Measurements from ENCODE around the gene LRFN5. TPM values are rescaled to one million over a fixed set of nuclear protein-coding genes. Genes with fewer than 3 reads are reported as not detected.
"Not testable (repeated sequence)": the region's sequence is repeated elsewhere in the genome, so short reads cannot be mapped to it uniquely, and the experiment has no call there.

Gene LRFN5
- not detected for total RNA-seq

DNA sequence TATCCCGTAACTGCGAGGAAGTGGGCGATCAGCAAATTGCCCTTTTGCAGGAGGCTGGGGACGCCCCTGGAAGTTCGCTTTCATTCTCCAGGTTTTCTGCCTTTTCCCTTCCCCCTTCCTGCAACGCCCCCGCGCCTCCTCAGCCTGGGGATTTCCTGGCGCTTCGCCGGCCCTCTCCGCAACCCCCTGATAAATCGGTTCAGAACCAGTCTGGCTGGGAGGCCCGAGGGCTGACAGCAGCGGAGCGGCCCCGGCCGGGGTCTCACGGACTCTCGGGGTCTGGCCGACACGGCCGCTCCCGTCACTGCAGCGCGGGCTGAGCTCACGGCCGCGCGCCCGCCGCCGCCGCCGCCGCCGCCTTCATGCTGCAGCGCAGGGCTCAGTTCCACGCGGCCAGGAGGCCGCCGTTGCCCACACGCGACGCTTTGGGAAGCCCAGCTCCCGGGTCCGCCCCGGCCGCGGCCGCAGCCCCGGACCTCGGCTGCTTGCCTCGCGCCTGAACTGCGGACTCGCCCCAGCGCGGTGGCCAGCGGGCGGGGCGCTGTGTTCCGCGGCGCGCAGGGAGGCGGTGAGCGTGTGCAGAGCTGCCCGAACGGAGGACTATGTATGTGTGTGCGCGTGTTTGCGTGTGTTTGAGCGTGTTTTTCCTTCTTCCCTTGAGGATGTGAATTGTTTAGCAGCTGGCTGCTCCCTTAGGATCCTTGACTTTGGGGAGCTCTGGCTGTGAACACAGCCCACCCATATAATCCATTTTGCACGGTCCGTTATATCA is at the start of gene LRFN5:
Gene LRFN5, plus strand, starts transcription at position 345 of the 772 bp plus-strand sequence.
- Mint-ChIP-seq H3K4me1 (peaks cover 25% of the 10 kb centered on the region), H3K9me3 (no peaks in the 10 kb centered on the region), H3K27me3 (peaks cover 71% of the 10 kb centered on the region), H3K27ac (no peak within 1 kb of the TSS), H3K36me3 (ENCODE audit: low read depth) (no peaks in the 10 kb centered on the region), H3K4me3 (peak within 1 kb of the TSS; percentile 67)
- peak; percentile 55 for ATAC-seq (replicated peaks)

DNA sequence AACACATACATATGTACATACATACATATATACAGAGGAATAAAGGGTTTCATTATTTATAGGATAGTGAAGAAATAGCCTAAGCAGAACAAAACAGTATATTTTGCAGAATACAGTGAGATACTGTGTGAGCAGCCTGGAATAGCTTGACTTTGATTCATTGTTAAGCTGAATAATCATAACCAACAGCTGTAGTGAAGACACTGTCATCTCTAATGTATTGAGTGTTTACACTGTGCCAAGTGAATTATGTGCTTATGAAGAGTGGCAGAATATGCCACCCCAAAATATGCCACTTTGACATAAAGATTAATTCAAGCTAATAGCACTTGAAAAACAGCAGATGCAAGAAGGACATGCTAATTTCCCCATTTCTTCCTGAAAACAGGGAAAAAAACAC is 48.2 kb upstream of the LRFN5 start:
- Mint-ChIP-seq H3K4me1 (no peaks in the 10 kb centered on the region), H3K36me3 (ENCODE audit: low read depth) (no peaks in the 10 kb centered on the region), H3K9me3 (no peaks in the 10 kb centered on the region), H3K4me3 (no peak overlapping the region), H3K27ac (no peak overlapping the region), H3K27me3 (peaks cover 3% of the 10 kb centered on the region)
- no peak for ATAC-seq (replicated peaks)

DNA sequence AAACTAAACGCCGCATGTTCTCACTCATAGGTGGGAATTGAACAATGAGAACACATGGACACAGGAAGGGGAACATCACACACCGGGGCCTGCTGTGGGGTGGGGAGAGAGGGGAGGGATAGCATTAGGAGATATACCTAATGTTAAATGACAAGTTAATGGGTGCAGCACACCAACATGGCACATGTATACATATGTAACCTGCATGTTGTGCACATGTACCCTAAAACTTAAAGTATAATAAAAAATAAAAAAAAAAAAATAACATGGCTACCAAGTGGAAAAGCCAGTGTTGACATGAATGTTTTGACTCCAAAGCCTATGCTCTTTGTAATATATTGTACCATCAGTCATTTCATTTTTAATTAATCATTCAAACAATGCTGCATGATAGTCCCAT is 39.8 kb upstream of the LRFN5 start:
- not testable (repeated sequence) for H3K4me3 Mint-ChIP-seq; H3K27me3 Mint-ChIP-seq; ATAC-seq (replicated peaks); H3K9me3 Mint-ChIP-seq; H3K27ac Mint-ChIP-seq; H3K4me1 Mint-ChIP-seq; H3K36me3 Mint-ChIP-seq (ENCODE audit: low read depth)

DNA sequence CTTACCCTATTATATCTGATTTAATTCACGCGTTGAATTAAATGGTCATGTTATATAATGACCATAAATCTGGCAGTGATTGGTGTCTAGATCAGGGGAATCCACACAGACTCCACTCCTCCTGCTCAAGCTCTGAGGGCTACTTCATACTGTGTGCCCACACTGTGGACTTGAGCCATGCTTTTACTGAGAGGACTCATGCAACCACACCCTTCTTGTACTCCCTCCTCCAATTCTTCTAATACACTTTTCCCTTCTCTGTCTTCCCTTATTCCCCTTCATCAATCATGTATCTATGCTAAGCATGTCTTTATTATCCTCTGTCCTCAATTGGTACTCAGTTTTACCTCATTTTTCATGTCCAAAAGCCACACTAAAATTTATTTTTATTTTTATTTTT is 37.7 kb upstream of the LRFN5 start:
- Mint-ChIP-seq H3K27ac (no peak overlapping the region), H3K36me3 (ENCODE audit: low read depth) (no peaks in the 10 kb centered on the region), H3K4me3 (no peak overlapping the region), H3K9me3 (no peaks in the 10 kb centered on the region), H3K27me3 (no peaks in the 10 kb centered on the region), H3K4me1 (no peaks in the 10 kb centered on the region)
- ATAC-seq (replicated peaks), result no peak

DNA sequence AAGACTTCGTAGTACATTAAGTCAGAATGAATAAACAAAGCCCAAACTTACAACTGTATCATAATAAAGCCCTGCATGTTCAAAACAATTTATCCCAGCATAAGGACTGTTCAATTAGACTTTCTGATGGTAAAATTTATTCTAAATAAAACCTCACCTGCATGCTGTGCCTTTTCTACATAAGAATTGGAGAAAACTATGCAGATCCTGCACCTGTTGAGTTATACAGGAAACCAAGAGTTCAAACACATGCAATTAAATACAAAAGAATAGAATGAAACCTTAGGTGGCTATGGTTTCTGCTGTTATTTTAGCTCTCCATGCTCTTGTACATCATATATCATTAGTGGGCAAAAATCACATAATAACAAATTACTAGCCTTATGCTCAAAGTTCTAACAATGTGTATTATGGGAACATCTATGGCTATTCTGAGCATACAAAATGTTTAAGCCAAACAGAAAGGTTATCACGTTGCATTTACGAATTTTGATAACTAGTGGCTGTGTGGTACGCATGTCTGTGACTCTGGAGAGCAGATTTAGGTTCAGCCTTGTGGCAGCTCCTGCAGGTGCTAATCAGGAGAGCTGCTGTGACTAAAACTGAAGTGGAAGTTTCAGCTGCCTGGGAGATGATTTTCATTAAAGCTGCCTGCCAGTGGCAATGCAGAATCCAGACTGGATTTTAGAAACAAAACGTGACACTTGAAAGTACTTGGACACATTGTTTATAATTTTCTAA is 36.1 kb upstream of the LRFN5 start:
- no peak for ATAC-seq (replicated peaks)
- Mint-ChIP-seq H3K27me3 (no peaks in the 10 kb centered on the region), H3K27ac (no peak overlapping the region), H3K4me1 (no peaks in the 10 kb centered on the region), H3K4me3 (no peak overlapping the region), H3K9me3 (no peaks in the 10 kb centered on the region), H3K36me3 (ENCODE audit: low read depth) (no peaks in the 10 kb centered on the region)

DNA sequence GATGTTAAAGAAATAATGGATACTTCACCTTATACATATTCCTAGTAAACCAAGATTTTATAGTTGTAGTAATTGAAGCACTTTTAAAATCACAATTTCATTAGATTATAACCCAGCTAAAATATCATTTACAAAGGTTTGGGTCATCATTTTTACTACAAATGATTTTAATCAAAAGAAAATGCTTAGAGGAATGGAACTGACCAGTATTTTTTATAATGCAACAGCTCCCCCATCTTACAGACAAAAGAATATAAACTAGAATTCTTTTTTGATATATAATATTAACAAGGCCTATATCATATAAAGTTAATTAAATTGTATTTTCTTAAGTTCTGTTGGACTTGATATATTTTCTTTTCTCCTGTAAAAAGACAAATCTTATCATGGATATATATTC is 20.4 kb upstream of the LRFN5 start:
- H3K9me3 Mint-ChIP-seq, result no peaks in the 10 kb centered on the region
- ATAC-seq (replicated peaks), result no peak
- no peaks in the 10 kb centered on the region for H3K27me3 Mint-ChIP-seq
- H3K27ac Mint-ChIP-seq, result no peak overlapping the region
- H3K4me3 Mint-ChIP-seq, result no peak overlapping the region
- H3K4me1 Mint-ChIP-seq, result no peaks in the 10 kb centered on the region
- no peaks in the 10 kb centered on the region for H3K36me3 Mint-ChIP-seq (ENCODE audit: low read depth)

DNA sequence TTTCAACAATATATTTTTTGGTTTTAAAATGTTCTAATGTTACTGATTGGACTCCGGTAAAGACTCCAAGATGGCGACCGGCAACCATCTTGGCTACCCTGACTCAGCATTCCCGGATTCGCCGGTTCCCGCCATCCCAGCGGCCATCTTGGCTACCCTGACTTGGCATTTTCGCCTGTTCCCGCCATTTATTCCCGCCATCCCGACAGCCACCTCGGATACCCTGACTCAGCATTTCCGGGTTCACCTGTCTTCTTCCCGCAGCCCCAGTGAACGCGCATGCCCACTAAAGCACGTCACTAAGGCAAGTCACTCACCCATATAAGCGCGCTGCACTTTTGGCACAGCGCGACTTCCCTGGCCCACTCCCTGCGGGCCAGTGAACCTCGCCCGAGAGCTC is 9.0 kb upstream of the LRFN5 start:
- Mint-ChIP-seq H3K4me1 (no peaks in the 10 kb centered on the region), H3K27ac (no peak overlapping the region), H3K36me3 (ENCODE audit: low read depth) (no peaks in the 10 kb centered on the region), H3K27me3 (peaks cover 4% of the 10 kb centered on the region), H3K9me3 (no peaks in the 10 kb centered on the region), H3K4me3 (no peak overlapping the region)
- ATAC-seq (replicated peaks), result no peak

DNA sequence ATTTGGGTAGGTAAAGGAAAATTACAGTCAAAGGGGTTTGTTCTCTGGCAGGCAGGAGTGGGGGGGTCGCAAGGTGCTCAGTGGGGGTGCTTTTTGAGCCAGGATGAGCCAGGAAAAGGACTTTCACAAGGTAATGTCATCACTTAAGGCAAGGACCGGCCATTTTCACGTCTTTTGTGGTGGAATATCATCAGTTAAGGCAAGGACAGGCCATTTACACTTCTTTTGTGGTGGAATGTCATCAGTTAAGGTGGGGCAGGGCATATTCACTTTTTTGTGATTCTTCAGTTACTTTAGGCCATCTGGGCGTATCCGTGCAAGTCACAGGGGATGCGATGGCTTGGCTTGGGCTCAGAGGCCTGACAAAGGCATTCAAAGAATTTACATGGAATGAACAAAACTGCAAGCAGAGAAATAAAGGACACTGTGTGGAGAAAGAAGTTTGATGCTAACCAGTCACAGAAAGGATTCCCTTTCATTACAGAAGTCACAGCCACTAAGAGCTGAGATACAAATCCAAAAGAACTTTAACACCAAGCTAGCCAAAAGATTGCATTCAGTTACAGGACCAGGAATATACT is 6.8 kb upstream of the LRFN5 start:
- H3K9me3 Mint-ChIP-seq; H3K4me1 Mint-ChIP-seq; H3K4me3 Mint-ChIP-seq; ATAC-seq (replicated peaks); H3K36me3 Mint-ChIP-seq (ENCODE audit: low read depth); H3K27ac Mint-ChIP-seq: not testable (repeated sequence)
- H3K27me3 Mint-ChIP-seq, result peaks cover 23% of the 10 kb centered on the region

DNA sequence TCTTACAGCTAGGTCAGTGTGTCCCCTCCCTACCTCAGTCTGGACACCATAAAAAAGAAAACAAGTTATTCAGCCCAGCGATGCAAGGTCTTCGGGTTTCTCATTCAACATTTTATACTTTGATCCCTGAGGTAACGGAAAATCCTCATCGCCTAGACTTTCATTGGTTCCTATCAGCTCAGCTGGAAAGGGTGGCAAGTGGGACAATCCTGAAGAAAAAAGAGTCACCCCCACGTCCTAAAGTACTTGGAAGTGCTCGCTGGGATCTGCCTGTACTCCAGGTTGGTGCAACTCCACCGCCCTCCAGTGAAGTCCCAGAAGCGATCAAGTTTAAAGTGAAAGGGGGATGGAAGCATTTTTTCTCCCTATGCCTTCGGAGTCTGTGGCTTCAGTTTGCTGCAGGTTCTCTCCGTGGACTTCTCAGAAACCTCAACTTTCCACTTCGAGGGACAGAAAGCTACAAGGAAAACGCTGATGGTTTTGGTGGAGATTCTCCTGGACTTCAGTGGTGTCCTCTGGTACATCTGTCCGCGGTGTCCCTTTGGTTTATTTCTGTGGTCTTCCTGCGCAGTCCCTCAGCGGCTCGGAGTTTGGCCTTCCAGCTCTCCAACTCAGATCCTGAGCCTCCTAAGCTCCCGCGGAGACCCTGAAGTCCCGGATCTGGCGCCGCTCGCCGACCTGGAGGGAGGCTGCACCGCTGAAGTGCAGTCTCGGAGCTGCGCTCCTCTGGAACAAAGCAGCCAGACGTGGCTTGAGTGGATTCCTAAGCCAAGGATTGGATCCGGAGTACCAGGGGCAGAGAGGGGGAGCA is 1.8 kb upstream of the LRFN5 start:
- Mint-ChIP-seq H3K27ac (no peak overlapping the region), H3K27me3 (peaks cover 56% of the 10 kb centered on the region), H3K4me1 (peaks cover 20% of the 10 kb centered on the region), H3K36me3 (ENCODE audit: low read depth) (no peaks in the 10 kb centered on the region), H3K4me3 (peak overlapping the region; percentile 67), H3K9me3 (no peaks in the 10 kb centered on the region)
- no peak for ATAC-seq (replicated peaks)

DNA sequence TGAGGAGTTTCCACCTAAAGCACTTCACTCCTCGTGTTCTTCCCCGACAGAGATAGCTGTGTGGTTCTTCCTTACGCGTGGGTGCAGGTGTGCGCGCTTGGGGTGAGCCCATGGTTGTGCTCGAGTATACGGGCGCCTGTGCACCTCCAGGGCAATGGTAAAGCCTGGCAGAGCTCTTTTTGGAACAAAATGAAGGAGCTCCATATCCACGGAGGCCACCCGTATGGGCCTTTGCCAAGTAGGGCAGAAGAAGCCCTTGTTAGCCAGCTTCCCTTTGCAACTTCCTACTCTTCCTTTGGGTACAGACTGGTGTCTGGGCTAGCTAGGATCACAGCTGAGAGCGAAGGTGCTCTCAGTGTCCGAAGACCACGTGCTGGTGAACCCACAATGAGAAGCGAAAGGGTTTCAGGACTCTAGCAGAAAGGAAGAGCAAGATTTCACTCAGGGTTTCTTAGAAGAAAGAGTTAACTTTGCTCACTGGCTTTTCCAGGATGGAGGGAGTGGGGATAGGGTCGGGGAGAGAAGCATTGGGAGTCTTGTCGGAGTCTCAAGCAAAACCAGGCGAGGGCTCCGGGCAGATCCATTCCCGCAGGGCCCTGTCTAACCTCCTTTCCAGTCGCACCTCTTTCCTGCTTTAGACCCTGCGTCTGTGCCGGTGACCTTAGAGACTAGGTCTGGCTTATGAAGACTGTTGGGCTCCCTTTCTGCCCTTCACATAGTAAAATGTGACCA is 960 bp upstream of the LRFN5 start:
- H3K27me3 Mint-ChIP-seq, result peaks cover 61% of the 10 kb centered on the region
- peak; percentile 26 for ATAC-seq (replicated peaks)
- H3K36me3 Mint-ChIP-seq (ENCODE audit: low read depth), result no peaks in the 10 kb centered on the region
- peak overlapping the region; percentile 67 for H3K4me3 Mint-ChIP-seq
- no peak overlapping the region for H3K27ac Mint-ChIP-seq
- H3K9me3 Mint-ChIP-seq, result no peaks in the 10 kb centered on the region
- peaks cover 25% of the 10 kb centered on the region for H3K4me1 Mint-ChIP-seq

DNA sequence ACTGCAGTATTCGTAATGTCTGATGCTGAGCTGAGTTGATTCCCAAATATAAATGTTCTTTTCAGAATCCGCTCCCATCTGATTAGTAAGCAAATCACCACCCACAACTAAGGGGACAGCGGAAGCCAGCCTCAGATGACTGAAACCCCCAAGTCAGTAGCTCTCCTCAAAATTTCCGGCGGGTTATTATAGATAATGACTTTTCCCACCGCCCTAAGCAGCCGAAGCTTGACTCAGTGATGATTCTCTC is 469 bp upstream of the LRFN5 start:
- Mint-ChIP-seq H3K4me3 (peak overlapping the region; percentile 67), H3K9me3 (no peaks in the 10 kb centered on the region), H3K4me1 (peaks cover 25% of the 10 kb centered on the region), H3K27ac (no peak overlapping the region), H3K27me3 (peaks cover 66% of the 10 kb centered on the region), H3K36me3 (ENCODE audit: low read depth) (no peaks in the 10 kb centered on the region)
- peak; percentile 67 for ATAC-seq (replicated peaks)

DNA sequence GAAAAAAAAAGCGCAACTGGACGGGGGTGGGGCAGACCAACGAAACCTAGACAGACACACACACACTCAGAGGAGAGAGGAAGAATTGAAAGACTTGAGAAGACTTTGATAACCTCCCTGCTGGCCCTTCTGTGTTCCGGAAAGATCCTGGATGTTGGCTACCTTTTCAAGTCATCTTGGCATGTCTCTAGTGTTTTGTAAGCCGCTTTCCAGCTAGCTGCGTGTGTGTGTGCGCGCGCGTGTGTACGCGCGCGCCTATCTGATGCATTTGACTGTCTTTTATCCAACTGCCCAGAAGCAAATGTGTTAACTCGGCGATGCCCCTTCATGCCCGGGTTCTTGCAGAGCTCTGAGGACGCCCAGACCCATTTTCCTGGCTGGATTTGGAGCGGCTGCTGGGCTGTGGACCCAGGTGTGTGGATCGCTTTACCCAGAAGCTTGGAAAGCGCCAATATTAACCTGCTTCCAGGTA is 664 bp downstream of the LRFN5 start:
- Mint-ChIP-seq H3K36me3 (ENCODE audit: low read depth) (no peaks in the 10 kb centered on the region), H3K4me3 (peak overlapping the region; percentile 67), H3K27me3 (peaks cover 74% of the 10 kb centered on the region), H3K4me1 (peaks cover 25% of the 10 kb centered on the region), H3K9me3 (no peaks in the 10 kb centered on the region), H3K27ac (no peak overlapping the region)
- no peak for ATAC-seq (replicated peaks)

DNA sequence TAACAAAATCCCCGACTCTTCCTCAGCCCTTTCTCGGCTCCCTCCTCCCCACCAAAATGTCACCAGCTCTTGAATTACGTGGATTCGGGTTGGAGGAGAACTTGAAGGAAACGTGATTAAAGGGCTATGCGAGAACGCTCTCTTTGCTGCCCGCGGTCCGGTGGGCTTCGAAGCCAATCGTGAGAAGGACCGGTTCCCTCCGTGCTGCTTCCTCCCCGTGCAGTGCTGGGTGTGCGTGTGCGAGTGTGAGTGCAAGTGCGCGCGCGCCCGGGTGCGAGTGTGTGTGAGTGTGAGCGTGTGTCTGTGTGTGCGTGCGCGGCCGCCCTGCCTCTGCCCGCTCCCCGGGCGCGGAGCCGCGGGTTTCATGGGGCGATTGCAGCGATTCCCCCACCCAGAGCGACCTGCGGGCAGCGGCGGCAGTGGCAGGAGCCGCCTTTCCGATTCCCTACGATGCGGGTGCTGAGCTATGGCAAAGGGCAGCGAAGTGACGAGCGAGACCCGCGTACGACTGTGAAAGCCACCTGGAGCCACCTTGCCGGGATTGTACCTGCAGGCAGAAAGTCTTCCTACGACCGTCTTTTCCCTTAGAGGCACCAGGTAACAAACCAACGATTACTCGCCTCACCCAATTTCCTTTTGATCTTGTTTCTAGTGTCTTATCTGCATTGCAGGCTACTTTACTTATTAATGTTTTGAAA is 1.4 kb downstream of the LRFN5 start:
- H3K4me3 Mint-ChIP-seq, result peak overlapping the region; percentile 67

More for the DNA sequence above, 1.4 kb downstream of the LRFN5 start:
- H3K4me1 Mint-ChIP-seq, result peaks cover 25% of the 10 kb centered on the region
- no peaks in the 10 kb centered on the region for H3K9me3 Mint-ChIP-seq
- peaks cover 66% of the 10 kb centered on the region for H3K27me3 Mint-ChIP-seq
- no peaks in the 10 kb centered on the region for H3K36me3 Mint-ChIP-seq (ENCODE audit: low read depth)
- no peak for ATAC-seq (replicated peaks)
- H3K27ac Mint-ChIP-seq, result no peak overlapping the region
